GM19351 (cell line): ENCODE measurements around the gene PHKG2.
"Not testable (repeated sequence)": the region's sequence is repeated elsewhere in the genome, so short reads cannot be mapped to it uniquely, and the experiment has no call there.

Source experiments
- ATAC-seq: cut with Tn5 transposase; IDR thresholded peaks from one replicate; pipeline ENCODE4 v1.9.1; 2021; ENCODE audit warnings: mild to moderate bottlenecking, moderate library complexity; ENCODE audit not compliant: unreplicated experiment

PHKG2 gene

DNA sequence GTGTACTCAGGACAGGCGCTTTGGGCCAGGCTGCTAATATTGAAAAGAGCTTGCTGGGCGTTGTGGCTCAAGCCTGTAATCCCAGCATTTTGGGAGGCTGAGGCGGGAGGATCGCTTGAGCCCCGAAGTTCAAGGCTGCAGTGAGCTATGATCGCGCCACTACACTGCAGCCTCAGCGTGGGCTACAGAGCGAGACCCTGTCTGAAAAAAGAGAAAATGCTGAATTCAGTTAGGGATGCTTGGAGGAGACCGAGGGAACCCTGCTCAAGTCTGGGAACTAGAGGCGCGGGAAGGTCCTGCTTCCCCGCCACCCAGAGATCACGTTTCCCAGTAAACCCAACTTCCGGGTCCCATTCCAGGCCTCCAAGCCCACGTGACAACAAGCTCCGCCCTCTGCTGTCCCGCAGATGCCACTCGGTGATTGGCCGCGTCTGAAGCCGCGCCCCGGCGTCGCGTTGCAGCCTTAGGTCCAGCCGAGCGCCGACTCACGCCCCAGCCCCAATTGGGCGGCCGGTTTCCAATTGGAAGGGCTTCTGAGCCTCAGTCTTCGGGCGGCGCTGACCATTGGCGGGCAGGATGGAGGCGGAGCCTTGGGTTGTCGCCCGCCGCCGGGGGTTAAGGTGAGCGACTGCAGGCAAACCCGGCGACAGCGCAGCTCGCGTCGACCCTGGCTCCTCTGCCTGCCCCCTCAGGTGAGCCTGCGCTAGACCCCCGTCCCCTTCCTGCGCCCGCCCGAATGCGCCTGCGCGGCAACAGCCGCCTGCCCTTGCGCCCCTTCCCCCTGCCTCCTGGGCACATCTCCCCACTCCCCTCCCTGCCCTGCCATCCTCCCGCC, at the start of gene PHKG2:
PHKG2 (plus strand) TSS at position 627 of the 835 bp plus-strand sequence. CDS start 396 bp downstream, outside the sequence.
- ATAC-seq = peak; percentile 97

DNA sequence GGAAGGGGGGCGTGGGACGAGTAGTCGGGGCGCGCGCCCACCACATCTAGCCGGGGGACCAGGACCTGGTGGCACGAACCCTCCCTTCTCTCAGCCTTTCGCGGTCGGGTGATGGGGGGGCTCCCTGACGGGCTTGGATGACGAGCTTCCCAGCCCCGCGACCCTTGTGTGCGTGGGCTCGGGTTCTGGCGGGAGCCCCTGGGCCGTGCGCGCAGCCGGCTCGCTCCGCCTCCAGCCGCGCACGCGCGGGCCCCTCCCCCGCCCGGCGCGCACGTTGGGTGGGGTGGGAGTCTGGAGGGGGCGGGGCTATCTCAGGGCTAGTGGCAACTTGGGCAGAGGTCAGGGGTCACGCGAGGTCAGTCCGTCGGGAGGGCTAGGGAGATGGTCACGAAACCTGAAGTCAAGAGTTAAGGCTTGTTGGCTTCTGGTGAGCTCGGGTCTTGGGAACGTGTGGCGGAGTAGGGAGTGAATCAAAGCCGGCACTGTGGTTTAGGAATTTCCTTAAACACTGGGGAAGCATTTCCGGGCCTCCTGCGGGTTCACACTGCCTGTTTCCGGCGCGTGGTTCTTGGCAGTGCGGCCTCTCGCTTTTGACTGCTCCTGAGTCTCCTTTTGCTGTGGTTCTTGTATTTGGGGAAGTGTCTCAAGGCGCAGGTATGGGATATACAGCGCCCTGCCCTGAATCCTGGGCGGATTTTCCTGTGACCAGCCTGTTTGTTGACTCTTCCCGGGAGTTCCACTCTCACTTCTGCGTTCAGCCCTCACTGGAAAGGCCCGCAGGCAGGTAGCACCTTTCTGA, 49.2 kb upstream of the PHKG2 start, which contains the start of gene SRCAP:
SRCAP (plus strand) TSS at position 356 of the 799 bp plus-strand sequence. CDS start 1,654 bp downstream, outside the sequence.
- peak; percentile 22 for ATAC-seq

DNA sequence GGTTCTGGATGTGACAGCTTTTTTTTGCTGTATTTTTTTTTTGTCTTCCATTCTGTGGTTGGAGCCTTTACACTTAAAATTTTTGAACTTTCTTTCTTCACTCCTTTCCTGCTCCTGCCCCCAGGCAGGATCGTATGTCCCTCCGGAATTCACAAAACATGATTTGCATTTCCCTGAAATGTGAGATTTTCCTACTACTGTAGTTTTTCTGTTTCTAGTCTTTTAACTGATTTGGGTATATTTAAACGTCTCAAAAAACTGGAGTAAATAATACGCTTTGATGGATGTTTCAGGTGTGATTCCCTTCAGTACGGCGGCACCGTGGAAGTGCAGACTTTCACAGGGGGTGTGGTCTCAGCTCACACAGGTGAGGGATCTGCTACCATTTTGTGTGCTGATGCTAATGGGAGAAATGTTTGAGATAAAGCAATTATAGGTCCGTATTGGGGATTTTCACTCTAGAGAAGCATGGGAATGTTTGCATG, 48.6 kb upstream of the PHKG2 start:
- no peak for ATAC-seq

GRCh38 chr16:30700491-30700890, 47.7 kb upstream of the PHKG2 start:
- ATAC-seq = no peak

DNA sequence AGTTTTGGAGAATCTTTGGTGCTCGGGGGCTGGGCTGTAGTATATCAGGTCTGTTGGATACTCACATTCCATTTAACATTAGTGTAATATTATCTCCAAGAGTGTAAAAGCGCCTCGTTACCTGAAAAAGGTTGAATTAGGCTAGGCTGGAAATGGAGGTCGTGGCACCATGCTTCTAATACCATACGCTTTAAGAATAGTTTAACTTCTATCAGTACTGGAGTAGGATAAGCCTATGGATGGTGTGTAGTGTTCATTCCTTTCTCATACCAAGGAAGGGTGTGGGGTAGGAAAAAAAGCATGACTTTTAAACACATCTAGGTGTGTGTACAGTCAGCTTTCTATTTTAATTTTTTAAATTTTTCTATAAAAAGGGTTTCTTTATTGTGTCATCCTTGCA, 47.3 kb upstream of the PHKG2 start:
- no peak for ATAC-seq

DNA sequence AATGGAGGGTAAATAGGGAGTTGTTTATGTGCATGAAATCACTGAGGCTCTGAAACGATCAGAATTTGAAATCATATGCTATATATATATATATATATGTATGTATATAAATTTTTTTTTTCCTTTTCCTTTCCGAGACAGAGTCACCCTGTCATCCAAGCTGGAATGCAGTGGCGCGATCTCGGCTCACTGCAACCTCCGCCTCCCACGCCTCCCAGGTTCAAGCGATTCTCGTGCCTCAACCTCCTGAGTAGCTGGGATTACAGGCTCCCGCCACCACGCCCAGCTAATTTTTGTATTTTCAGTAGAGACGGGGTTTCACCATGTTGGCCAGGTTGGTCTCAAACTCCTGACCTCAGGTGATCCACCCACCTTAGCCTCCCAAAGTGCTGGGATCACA, 45.2 kb upstream of the PHKG2 start:
- not testable (repeated sequence) for ATAC-seq

DNA sequence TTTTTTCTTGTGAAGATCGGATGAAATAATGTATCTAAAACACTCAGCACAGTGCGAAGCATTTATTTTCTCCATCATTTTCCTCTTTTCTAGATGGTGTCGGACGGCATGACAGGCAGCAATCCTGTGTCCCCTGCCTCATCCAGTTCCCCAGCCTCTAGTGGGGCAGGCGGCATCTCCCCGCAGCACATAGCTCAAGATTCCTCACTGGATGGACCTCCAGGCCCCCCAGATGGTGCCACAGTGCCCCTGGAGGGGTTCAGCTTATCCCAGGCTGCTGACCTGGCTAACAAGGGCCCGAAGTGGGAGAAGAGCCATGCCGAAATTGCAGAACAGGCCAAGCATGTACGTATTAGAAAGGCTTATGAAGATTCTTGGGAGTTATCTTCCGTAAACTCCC, 44.3 kb upstream of the PHKG2 start:
- ATAC-seq = no peak

- no peak for ATAC-seq
These were observed 42.2 kb upstream of the PHKG2 start for GRCh38 chr16:30706046-30706445.

- no peak for ATAC-seq
These were observed 37.3 kb upstream of the PHKG2 start for GRCh38 chr16:30710971-30711370.

DNA sequence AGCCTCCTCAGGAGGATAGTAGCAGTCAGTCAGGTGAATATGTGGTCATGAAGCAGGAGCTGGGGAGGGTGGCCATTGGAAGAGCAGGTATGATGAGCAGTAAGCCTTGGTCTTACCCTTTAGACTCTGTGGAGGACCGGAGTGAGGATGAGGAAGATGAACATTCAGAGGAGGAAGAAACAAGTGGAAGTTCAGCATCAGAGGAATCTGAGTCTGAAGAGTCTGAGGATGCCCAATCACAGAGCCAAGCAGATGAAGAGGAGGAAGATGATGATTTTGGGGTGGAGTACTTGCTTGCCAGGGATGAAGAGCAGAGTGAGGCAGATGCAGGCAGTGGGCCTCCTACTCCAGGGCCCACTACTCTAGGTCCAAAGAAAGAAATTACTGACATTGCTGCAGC, 36.5 kb upstream of the PHKG2 start:
- no peak for ATAC-seq

GRCh38 chr16:30715750-30716445, 32.3 kb upstream of the PHKG2 start:
- no peak for ATAC-seq

- no peak for ATAC-seq
These were observed 28.1 kb upstream of the PHKG2 start for GRCh38 chr16:30720086-30720485.

GRCh38 chr16:30720694-30721093, 27.5 kb upstream of the PHKG2 start:
- ATAC-seq = no peak

DNA sequence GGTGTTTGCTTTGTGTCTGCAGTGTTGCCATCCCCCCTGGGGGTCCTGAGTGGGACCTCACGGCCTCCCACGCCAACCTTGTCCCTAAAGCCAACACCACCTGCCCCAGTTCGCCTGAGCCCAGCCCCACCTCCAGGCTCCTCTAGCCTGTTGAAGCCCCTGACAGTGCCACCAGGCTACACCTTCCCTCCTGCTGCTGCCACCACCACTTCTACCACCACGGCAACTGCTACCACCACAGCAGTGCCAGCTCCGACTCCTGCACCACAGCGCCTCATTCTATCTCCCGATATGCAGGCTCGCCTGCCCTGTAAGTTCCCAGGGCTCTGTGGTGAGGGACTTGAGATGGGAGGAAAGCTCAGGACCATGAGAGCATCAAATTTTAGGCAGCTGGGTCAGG, 27.1 kb upstream of the PHKG2 start:
- no peak for ATAC-seq

DNA sequence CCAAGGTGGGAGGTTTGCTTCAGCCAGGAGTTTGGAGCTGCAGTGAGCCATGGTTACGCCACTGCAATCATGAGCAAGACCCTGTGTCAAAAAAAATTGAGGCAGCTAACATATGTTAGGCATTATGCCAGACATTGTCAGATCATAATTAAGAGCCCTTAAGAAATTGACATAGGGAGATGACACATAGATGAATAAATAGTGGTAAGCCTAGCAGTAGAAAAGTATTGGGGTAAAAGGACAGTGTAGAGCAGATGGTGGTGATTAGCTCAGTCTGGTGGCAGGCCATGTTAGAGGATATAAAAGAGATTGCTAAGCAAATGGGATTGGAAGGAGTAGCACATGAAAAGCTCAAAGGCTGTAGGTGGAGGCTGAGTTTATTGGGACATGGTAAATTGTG, 26.6 kb upstream of the PHKG2 start:
- no peak for ATAC-seq

- no peak for ATAC-seq
These were observed 25.8 kb upstream of the PHKG2 start for GRCh38 chr16:30722443-30722842.

GRCh38 chr16:30722916-30723315, 25.3 kb upstream of the PHKG2 start:
- ATAC-seq = no peak

- no peak for ATAC-seq
These were observed 24.4 kb upstream of the PHKG2 start for GRCh38 chr16:30723725-30724355.

DNA sequence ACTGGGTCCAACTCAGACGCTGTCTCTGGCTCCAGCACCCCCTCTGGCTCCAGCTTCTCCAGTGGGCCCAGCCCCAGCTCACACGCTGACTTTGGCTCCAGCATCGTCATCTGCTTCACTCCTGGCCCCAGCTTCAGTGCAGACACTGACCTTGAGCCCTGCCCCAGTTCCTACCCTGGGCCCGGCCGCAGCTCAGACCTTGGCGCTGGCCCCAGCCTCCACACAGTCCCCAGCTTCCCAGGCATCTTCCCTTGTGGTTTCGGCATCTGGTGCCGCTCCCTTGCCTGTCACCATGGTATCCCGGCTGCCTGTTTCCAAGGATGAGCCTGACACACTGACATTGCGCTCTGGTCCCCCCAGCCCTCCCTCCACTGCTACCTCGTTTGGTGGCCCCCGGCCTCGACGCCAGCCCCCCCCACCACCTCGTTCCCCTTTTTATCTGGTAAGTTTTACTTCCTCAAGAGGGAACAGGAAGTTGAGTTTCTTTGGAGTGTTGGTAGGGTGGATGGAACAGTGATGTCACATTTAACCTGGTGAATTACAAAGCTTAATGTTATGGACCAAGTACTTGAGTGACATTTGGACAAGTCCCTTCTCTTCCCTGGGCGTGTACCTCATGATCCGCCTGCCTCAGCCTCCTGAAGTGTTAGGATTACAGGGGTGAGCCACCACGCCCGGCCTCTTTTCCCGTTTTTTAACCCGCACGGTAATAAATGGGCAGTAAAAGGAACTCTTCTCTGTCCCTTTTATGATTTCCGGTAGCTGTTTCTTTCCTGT, 23.4 kb upstream of the PHKG2 start:
- ATAC-seq = no peak

DNA sequence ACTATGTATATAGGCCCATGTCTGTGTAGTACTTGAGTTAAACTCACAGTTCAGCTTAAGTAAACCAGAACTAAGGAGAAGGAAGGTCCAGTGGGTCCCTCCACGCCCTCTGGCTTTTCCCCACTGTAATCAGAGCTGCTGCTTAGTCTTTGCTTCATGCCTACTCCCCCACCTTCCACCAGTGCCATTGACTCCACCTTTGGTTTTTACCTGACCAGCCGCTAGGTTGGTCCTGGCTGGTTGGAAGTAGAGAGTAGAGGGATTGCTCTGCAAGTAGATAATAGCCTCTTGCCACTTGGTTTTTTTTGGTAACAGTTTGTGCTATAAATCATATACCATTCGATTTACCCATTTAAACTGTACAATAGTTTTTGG, 22.8 kb upstream of the PHKG2 start:
- no peak for ATAC-seq
